Heart left ventricle (tissue), 16 donors: ENCODE data around the gene ELL3. TPM values are rescaled to one million over a fixed set of nuclear protein-coding genes. Genes with fewer than 3 reads are reported as not detected.
"Not testable (repeated sequence)": the region's sequence is repeated elsewhere in the genome, so short reads cannot be mapped to it uniquely, and the experiment has no call there.

Experiments
- ATAC-seq, 4 donors: fragments of 200-7000 bp; cut with Tn5 transposase; one replicate each; pipeline ENCODE4 v1.9.1; 2020 to 2022; ENCODE audit warnings: moderate library complexity in 4 of 4, mild to moderate bottlenecking in 3 of 4, moderate number of reproducible peaks in 1 of 4
- DNase-seq, 5 donors: peaks; one replicate each; pipeline ENCODE4 v3.0.0-alpha.2; 2020
- H3K27ac ChIP-seq, 12 donors: fragments of 200-600 bp; sonication (generic) in 4 of 12; one replicate each; pipeline versions ENCODE4 v1.5.0 to v1.8.0; 2016 to 2022; ENCODE audit warnings: mild to moderate bottlenecking in 2 of 12
- H3K27me3 ChIP-seq, 9 donors: fragments of 200-600 bp; sonication (generic) in 2 of 9; one replicate each; pipeline versions ENCODE4 v1.5.1 to v1.8.0; 2016 to 2022; ENCODE audit warnings: mild to moderate bottlenecking in 3 of 9
- H3K36me3 ChIP-seq, 9 donors: fragments of 200-600 bp; sonication (generic) in 2 of 9; one replicate each; pipeline versions ENCODE4 v1.5.0 to v1.8.0; 2018 to 2022; ENCODE audit warnings: mild to moderate bottlenecking in 2 of 9
- H3K4me1 ChIP-seq, 12 donors: fragments of 200-600 bp; sonication (generic) in 4 of 12; one replicate each; pipeline versions ENCODE4 v1.5.0 to v1.8.0; 2016 to 2022; ENCODE audit warnings: mild to moderate bottlenecking in 3 of 12
- H3K4me3 ChIP-seq, 12 donors: fragments of 200-600 bp; sonication (generic) in 4 of 12; one replicate each; pipeline versions ENCODE4 v1.5.0 to v1.8.0; 2017 to 2022; ENCODE audit warnings: mild to moderate bottlenecking in 9 of 12, moderate library complexity in 4 of 12
- H3K9me3 ChIP-seq, 12 donors: fragments of 200-600 bp; sonication (generic) in 4 of 12; one replicate each; pipeline versions ENCODE4 v1.5.0 to v1.8.0; 2016 to 2022; ENCODE audit warnings: mild to moderate bottlenecking in 1 of 12
- CTCF ChIP-seq, 12 donors: fragments of 200-600 bp; sonication (generic) in 4 of 12; IDR thresholded peaks; one replicate each; pipeline versions ENCODE4 v1.5.0 to v1.8.0; 2018 to 2022; ENCODE audit warnings: antibody characterized with exemption in 12 of 12, mild to moderate bottlenecking in 5 of 12
- POLR2A ChIP-seq, 2 donors: fragments of 450-650 bp; IDR thresholded peaks; one replicate each; pipeline ENCODE4 v1.6.1; 2017; ENCODE audit warnings: antibody characterized with exemption in 2 of 2, mild to moderate bottlenecking in 2 of 2, moderate library complexity in 2 of 2
- WGBS, 4 donors: extraction: QIAGEN DNeasy Blood & Tissue Kit in 2 of 4; methylation state at CpG; one replicate each; pipeline versions ENCODE4 v1.1.5 to v1.1.7; 2013 to 2018; 5-methylcytosine and 5-hydroxymethylcytosine counted together
- intact Hi-C, 10 donors: fragments of 100-400 bp; cut with DNase I; formaldehyde crosslinking; loops; one replicate each; pipeline versions ENCODE4 v1.11.1 to v1.14.2; 2022
- polyA plus RNA-seq, 2 donors: library from polyadenylated mRNA; stranded (reverse); fragments of 200-250 nt; gene quantifications; one replicate each; pipeline ENCODE4 v1.2.3, GENCODE V29; 2013
- total RNA-seq, 9 donors: library from RNA; depleted of rRNA in 2 of 9; stranded (reverse); fragments of >200 nt in 2 of 9; fragmentation: NEBNext Ultra II Directional in 3 of 9; extraction: Animal tissue kit (Norgen Biotek cat#: 25700) in 3 of 9; gene quantifications; one replicate each; pipeline versions ENCODE4 v1.1.0 to v1.2.4, GENCODE V29; 2016 to 2023
- donor health status: ischemic (EF 13 %, LVEDD 7.1; RV severe dilation, severe dysfunction).
- donor health status: healthy with polysubstance abuse.
- donor health status: DM: no; HTN: yes; CAD: no.
- donor health status: DM: no; HTN: no; CAD: no.
- donor health status: ischemic (EF 25% LVEDD 6.9; RV normal size, moderate dysfunction).
- donor health status: ischemic (EF 25% LVEDD 5.7; RV mildly dilated, moderate dysfunction).
- donor health status: healthy.
- donor health status: DM: yes; HTN: yes; CAD: no.
- donor health status: ischemic (EF 35%, LVEDD 5.7; RV mildly dilated, moderate dysfunction).
- donor health status: nonischemic (EF 11% LVEDD 7.7; RV severe dilation, severe dysfunction).
- donor health status: DM: yes; HTN: yes; CAD: no.
- donor health status: PGD.
- donor health status: ischemic (EF 29% LVEDD 5.4; RV normal size, mild dysfunction).
- donor health status: nonischemic (EF 23%, LVEDD 6.1; RV moderate dilation, normal function).

ELL3 gene
- total and polyA plus RNA-seq, 11 donors, result 0.35 to 6.3 (median 1.0) TPM

- 0 to 1% (median 1%) methylated on average over 15 to 84 of the region's 84 CpGs for WGBS, 4 donors
- H3K27ac ChIP-seq, result peak within 1 kb of the TSS; percentile 86 to 97 (median 94)
- H3K36me3 ChIP-seq, intact Hi-C loops, H3K9me3 ChIP-seq, H3K27me3 ChIP-seq: not testable (repeated sequence)
- peak in 4 of 12 donors; percentile 5 to 30 (median 19) for TF ChIP-seq CTCF (IDR thresholded peaks at IDR 0.05)
- peak; percentile 82 to 98 for TF ChIP-seq POLR2A (IDR thresholded peaks at IDR 0.05)
- ATAC-seq, result peak; percentile 96 to 99 (median 98)
- peak within 1 kb of the TSS; percentile 78 to 100 (median 92) for H3K4me3 ChIP-seq
- peaks cover 4 to 49% (median 36%) of the 10 kb centered on the region in 12 donors for H3K4me1 ChIP-seq
- DNase-seq, result peak; percentile 94 to 98 (median 96)
These were observed 30.4 kb downstream of the ELL3 start, which contains the start of gene PDIA3 for GRCh38 chr15:43746245-43746902. Gene PDIA3 (plus strand): TSS chr15:43746438. CDS start chr15:43746540, 102 bp downstream.

- Histone ChIP-seq H3K27ac (no peak overlapping the region), H3K4me1 (no peaks in the 10 kb centered on the region), H3K27me3 (no peaks in the 10 kb centered on the region), H3K36me3 (no peaks in the 10 kb centered on the region), H3K4me3 (no peak overlapping the region), H3K9me3 (no peaks in the 10 kb centered on the region)
- intact Hi-C loops, result no loop called here
- TF ChIP-seq POLR2A (IDR thresholded peaks at IDR 0.05), result no peak
- TF ChIP-seq CTCF (IDR thresholded peaks at IDR 0.05), result no peak
- WGBS, 4 donors, result 81 to 87% (median 83%) methylated on average over 6 of the region's 6 CpGs
- DNase-seq, result no peak
- ATAC-seq, result no peak
These were observed 41.4 kb downstream of the ELL3 start for GRCh38 chr15:43735416-43735815.

GRCh38 chr15:43728053-43728725 lies 48.6 kb downstream of the ELL3 start:
- DNase-seq, ATAC-seq, H3K4me3 ChIP-seq, H3K9me3 ChIP-seq, H3K36me3 ChIP-seq, intact Hi-C loops, H3K27me3 ChIP-seq, H3K4me1 ChIP-seq, H3K27ac ChIP-seq: not testable (repeated sequence)
- 42 to 70% (median 52%) methylated on average over 1 of the region's 1 CpG for WGBS, 4 donors

GRCh38 chr15:43726306-43726705 lies 50.5 kb downstream of the ELL3 start:
- H3K36me3 ChIP-seq, DNase-seq, H3K27ac ChIP-seq, intact Hi-C loops, H3K27me3 ChIP-seq, H3K4me1 ChIP-seq, H3K4me3 ChIP-seq, H3K9me3 ChIP-seq, ATAC-seq: not testable (repeated sequence)
- 94 to 100% (median 97%) methylated on average over 1 of the region's 1 CpG for WGBS, 4 donors

GRCh38 chr15:43723151-43723550 lies 53.6 kb downstream of the ELL3 start:
- Histone ChIP-seq H3K9me3 (no peaks in the 10 kb centered on the region), H3K4me3 (no peak overlapping the region), H3K27me3 (no peaks in the 10 kb centered on the region), H3K4me1 (no peaks in the 10 kb centered on the region), H3K36me3 (no peaks in the 10 kb centered on the region), H3K27ac (no peak overlapping the region)
- 74 to 81% (median 79%) methylated on average over 4 of the region's 4 CpGs for WGBS, 4 donors
- ATAC-seq, result no peak
- DNase-seq, result no peak
- intact Hi-C loops, result no loop called here
- TF ChIP-seq POLR2A (IDR thresholded peaks at IDR 0.05), result no peak
- TF ChIP-seq CTCF (IDR thresholded peaks at IDR 0.05), result no peak
